ENCODE data around the gene KLF13.

DNA sequence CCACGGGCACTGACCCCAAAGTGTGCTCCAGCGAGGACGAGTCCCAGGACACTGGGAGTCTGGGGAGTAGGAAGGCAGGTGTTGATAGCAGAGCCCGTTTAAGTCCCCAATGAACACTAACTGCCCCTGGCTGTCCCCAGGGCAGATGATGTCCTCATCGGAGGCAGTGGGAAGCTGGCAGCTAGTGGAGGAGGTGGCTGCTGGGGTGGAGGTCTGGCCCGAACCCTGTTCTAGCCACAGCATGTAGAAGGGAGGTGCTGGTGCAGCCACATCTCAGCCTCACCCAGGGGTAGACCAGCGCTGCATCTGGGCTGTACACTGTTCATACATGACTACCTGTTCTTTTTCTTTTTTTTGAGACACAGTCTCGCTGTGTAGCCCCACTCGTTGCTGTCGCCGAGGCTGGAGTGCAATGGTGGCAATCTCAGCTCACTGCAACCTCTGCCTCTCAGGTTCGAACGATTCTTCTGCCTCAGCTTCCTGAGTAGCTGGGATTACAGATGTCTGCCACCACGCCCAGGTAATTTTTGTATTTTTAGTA is 51.8 kb downstream of the KLF13 start:
- TF ChIP-seq POLR2A (IDR thresholded peaks at IDR 0.05; ENCODE audit: low read depth, low read length) (no peak), SPI1 (IDR thresholded peaks at IDR 0.05; ENCODE audit: low read depth, low read length) (no peak), POLR2AphosphoS5 (IDR thresholded peaks at IDR 0.05; ENCODE audit: low read depth, low read length) (no peak), TAF1 (IDR thresholded peaks at IDR 0.05; ENCODE audit: low read depth, low read length) (no peak)
